ENCODE measurements around the gene PKMYT1.

- TF ChIP-seq, protein P1, sequence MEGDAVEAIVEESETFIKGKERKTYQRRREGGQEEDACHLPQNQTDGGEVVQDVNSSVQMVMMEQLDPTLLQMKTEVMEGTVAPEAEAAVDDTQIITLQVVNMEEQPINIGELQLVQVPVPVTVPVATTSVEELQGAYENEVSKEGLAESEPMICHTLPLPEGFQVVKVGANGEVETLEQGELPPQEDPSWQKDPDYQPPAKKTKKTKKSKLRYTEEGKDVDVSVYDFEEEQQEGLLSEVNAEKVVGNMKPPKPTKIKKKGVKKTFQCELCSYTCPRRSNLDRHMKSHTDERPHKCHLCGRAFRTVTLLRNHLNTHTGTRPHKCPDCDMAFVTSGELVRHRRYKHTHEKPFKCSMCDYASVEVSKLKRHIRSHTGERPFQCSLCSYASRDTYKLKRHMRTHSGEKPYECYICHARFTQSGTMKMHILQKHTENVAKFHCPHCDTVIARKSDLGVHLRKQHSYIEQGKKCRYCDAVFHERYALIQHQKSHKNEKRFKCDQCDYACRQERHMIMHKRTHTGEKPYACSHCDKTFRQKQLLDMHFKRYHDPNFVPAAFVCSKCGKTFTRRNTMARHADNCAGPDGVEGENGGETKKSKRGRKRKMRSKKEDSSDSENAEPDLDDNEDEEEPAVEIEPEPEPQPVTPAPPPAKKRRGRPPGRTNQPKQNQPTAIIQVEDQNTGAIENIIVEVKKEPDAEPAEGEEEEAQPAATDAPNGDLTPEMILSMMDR (IDR thresholded peaks at IDR 0.05; ENCODE audit: poor library complexity, severe bottlenecking) = no peak
- no peak for TF ChIP-seq REST (IDR thresholded peaks at IDR 0.05; ENCODE audit: borderline replicate concordance)
- no peak for TF ChIP-seq MXI1 (conservative IDR thresholded peaks at IDR 0.05; ENCODE audit: poor library complexity, severe bottlenecking)
- TF ChIP-seq EP300 (conservative IDR thresholded peaks at IDR 0.05; ENCODE audit: poor library complexity, severe bottlenecking) = no peak
- no peak for TF ChIP-seq EZH2 (IDR thresholded peaks at IDR 0.05; ENCODE audit: borderline replicate concordance, insufficient read depth, low read length, poor library complexity, severe bottlenecking)
- no peak for TF ChIP-seq SMC3 (conservative IDR thresholded peaks at IDR 0.05; ENCODE audit: poor library complexity)
- no peak for TF ChIP-seq RAD21 (conservative IDR thresholded peaks at IDR 0.05)
- no peak for TF ChIP-seq POLR2AphosphoS5 (IDR thresholded peaks at IDR 0.05)
These were observed 29.9 kb downstream of the PKMYT1 start for GRCh38 chr16:2950353-2950724.
